K562 (cell line): ENCODE data around the gene SCART1. TPM values are rescaled to one million over a fixed set of nuclear protein-coding genes. Genes with fewer than 3 reads are reported as not detected.

Source experiments
- KDM2B ChIP-seq: fragments of 250-450 bp; sonication (Bioruptor Pico); IDR thresholded peaks from 2 replicates; pipeline ENCODE4 v1.8.0; 2021; ENCODE audit warnings: mild to moderate bottlenecking, moderate library complexity
- USF1 ChIP-seq: sonication (generic); formaldehyde crosslinking; IDR thresholded peaks from 2 replicates; pipeline ENCODE4 v1.9.0; 2022; ENCODE audit warnings: mild to moderate bottlenecking, missing genetic modification reagents
- ZNF165 ChIP-seq: fragments of 250-450 bp; sonication (Bioruptor Pico); IDR thresholded peaks from 2 replicates; pipeline ENCODE4 v1.4.0; 2020; ENCODE audit warnings: borderline replicate concordance
- polyA plus RNA-seq, 8 experiments: library from polyadenylated mRNA; depleted of rRNA in 4 of 8; stranded (reverse) in 5 of 8; unstranded in 3 of 8; fragments of >200 nt; fragmentation: Nextera tagmentation in 2 of 8; fragmentation: Illumina TruSeq in 1 of 8; extraction: Ambion mirVana in 2 of 8; extraction: Trizol in 1 of 8; gene quantifications; 2 replicates each; pipeline versions ENCODE4 v1.2.1 to v1.2.3, GENCODE V29; 2011 to 2014; ENCODE audit warnings: inconsistent platforms in 1 of 8, missing spikeins in 1 of 8
- total RNA-seq, 7 experiments: library from RNA; depleted of rRNA in 6 of 7; stranded (reverse); fragments of >200 nt in 6 of 7; fragmentation: Illumina TruSeq in 2 of 7; extraction: Trizol in 2 of 7; gene quantifications; 2 replicates each; pipeline versions ENCODE4 v1.2.1 to v1.2.3, GENCODE V29; 2011 to 2021; ENCODE audit warnings: low replicate concordance in 1 of 7
- TF ChIP-seq, protein P1 (sequence below): fragments of 450-650 bp; IDR thresholded peaks from 2 replicates; pipeline ENCODE4 v1.6.1; 2016; ENCODE audit warnings: low read depth
- TF ChIP-seq, protein P2 (sequence below): fragments of 450-650 bp; formaldehyde crosslinking; IDR thresholded peaks from 2 replicates; pipeline ENCODE4 v1.4.0; 2022; ENCODE audit warnings: mild to moderate bottlenecking, moderate library complexity

SCART1 gene
- total and polyA plus RNA-seq, 9 of the 15 experiments (the other 6 are each of a cell fraction or from before 2014, with no cell fraction given): 0.18 to 6.5 (median 4.5) TPM

GRCh38 chr10:133455611-133456031, 1.9 kb downstream of the SCART1 start (continued):
- TF ChIP-seq, protein P1, sequence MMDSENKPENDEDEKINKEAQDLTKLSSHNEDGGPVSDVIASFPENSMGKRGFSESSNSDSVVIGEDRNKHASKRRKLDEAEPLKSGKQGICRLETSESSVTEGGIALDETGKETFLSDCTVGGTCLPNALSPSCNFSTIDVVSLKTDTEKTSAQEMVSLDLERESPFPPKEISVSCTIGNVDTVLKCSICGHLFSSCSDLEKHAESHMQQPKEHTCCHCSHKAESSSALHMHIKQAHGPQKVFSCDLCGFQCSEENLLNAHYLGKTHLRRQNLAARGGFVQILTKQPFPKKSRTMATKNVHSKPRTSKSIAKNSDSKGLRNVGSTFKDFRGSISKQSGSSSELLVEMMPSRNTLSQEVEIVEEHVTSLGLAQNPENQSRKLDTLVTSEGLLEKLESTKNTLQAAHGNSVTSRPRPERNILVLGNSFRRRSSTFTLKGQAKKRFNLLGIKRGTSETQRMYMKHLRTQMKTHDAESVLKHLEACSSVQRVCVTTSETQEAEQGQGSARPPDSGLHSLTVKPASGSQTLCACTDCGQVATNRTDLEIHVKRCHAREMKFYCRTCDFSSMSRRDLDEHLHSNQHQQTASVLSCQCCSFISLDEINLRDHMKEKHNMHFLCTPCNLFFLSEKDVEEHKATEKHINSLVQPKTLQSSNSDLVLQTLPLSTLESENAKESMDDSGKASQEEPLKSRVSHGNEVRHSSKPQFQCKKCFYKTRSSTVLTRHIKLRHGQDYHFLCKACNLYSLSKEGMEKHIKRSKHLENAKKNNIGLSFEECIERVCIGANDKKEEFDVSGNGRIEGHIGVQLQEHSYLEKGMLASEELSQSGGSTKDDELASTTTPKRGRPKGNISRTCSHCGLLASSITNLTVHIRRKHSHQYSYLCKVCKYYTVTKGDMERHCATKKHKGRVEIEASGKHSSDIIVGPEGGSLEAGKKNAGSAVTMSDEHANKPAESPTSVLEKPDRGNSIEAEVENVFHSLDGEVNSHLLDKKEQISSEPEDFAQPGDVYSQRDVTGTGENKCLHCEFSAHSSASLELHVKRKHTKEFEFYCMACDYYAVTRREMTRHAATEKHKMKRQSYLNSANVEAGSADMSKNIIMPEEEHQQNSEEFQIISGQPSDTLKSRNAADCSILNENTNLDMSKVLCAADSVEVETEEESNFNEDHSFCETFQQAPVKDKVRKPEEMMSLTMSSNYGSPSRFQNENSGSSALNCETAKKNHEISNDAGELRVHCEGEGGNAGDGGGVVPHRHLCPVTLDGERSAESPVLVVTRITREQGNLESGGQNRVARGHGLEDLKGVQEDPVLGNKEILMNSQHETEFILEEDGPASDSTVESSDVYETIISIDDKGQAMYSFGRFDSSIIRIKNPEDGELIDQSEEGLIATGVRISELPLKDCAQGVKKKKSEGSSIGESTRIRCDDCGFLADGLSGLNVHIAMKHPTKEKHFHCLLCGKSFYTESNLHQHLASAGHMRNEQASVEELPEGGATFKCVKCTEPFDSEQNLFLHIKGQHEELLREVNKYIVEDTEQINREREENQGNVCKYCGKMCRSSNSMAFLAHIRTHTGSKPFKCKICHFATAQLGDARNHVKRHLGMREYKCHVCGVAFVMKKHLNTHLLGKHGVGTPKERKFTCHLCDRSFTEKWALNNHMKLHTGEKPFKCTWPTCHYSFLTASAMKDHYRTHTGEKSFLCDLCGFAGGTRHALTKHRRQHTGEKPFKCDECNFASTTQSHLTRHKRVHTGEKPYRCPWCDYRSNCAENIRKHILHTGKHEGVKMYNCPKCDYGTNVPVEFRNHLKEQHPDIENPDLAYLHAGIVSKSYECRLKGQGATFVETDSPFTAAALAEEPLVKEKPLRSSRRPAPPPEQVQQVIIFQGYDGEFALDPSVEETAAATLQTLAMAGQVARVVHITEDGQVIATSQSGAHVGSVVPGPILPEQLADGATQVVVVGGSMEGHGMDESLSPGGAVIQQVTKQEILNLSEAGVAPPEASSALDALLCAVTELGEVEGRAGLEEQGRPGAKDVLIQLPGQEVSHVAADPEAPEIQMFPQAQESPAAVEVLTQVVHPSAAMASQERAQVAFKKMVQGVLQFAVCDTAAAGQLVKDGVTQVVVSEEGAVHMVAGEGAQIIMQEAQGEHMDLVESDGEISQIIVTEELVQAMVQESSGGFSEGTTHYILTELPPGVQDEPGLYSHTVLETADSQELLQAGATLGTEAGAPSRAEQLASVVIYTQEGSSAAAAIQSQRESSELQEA: no peak
- TF ChIP-seq, protein P2, sequence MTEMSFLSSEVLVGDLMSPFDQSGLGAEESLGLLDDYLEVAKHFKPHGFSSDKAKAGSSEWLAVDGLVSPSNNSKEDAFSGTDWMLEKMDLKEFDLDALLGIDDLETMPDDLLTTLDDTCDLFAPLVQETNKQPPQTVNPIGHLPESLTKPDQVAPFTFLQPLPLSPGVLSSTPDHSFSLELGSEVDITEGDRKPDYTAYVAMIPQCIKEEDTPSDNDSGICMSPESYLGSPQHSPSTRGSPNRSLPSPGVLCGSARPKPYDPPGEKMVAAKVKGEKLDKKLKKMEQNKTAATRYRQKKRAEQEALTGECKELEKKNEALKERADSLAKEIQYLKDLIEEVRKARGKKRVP (CRISPR knock-in tag): no peak
- no peak for TF ChIP-seq ZNF165
- no peak for TF ChIP-seq USF1 (CRISPR knock-in tag)
- TF ChIP-seq KDM2B (CRISPR knock-in tag): no peak
- TF ChIP-seq, all 486 proteins: peak for 0
